Retina (tissue), 1 donor: ENCODE results near the gene TTC31.

Experiments
- DNase-seq: peaks from one replicate; pipeline ENCODE4 v3.0.0-alpha.2; 2016

TTC31 gene

DNA sequence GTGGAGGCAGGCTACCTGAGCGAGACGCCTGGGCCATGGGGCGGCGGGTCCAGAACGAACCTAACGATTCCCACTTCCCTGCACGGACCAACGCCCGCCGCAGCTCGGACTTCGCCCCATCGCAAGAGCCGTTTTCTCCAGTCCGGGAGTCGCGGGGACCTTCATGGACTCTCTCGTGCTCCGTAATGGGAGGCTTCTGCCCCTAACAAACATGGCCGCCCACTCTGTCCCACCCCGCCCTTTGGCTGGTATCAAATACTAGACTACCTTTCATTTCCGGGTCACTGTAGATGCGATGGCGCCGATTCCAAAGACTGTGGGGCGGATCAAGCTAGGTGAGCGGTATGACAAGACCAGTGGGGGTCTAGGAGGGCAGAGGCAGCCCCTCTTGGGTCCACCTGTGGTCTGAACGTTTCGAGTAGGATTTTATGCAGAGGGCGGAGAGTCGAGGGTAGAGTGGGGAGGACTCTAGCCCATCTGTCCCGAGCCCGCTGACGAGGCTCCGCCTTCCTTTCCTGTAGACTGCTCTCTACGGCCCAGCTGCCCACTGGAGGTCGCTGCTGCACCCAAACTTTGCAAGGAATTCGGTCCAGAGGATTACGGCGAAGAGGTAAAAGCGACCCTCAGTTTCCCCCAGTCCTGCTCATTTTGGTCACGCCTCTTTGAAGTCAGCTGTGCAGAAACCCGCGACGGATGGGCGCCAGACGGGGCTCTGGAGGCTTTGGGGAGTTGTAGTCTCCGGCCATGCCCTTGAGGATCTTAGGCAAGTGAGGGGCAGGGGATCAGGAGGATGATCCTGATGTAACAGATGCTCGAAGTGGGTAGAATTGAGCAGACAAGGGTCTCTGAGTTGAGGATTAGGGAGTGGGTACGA, at the start of gene TTC31, which contains the start of gene CCDC142:
TSS of gene TTC31 (plus strand) at position 281 of the 874 bp plus-strand sequence. CDS start at position 296, 15 bp downstream.
TSS of gene CCDC142 (minus strand) at position 198 of the 874 bp plus-strand sequence. CDS start at position 37, 161 bp downstream.
- peak; percentile 99 for DNase-seq

DNA sequence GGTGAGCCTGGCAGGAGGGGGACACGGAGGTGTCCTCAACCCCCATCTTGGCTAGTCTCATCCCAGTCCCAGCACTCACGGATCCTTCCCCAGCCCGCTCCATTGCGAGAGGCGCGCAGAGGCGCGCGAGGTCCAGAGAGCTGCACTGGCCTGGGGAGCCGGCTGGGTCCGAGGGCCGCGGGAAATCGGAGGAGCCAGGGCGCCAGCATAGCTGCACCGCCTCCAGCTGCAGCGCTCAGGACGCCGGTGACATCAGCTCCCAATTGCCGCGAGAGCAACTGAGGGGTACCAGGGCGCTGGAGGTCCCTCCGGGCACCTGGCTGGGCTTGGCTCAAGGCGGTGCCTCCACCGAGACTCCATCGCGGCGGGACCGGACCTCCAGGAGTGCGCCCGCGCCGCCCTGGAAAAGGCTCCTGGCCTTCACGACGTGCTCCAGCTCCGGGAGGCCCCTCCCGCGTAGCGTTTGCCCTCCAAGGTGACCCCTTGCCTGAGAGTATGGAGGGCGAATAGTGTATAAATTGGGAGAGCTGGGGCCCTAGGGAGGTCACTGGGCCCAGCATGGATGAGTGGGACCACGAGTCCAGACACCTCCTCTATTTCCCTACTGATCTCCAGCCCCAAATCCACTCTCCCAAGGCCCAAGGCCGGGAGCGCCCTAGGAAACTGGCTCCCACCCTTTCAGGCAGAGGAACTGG, 46.6 kb upstream of the TTC31 start:
- DNase-seq, result peak; percentile 45

DNA sequence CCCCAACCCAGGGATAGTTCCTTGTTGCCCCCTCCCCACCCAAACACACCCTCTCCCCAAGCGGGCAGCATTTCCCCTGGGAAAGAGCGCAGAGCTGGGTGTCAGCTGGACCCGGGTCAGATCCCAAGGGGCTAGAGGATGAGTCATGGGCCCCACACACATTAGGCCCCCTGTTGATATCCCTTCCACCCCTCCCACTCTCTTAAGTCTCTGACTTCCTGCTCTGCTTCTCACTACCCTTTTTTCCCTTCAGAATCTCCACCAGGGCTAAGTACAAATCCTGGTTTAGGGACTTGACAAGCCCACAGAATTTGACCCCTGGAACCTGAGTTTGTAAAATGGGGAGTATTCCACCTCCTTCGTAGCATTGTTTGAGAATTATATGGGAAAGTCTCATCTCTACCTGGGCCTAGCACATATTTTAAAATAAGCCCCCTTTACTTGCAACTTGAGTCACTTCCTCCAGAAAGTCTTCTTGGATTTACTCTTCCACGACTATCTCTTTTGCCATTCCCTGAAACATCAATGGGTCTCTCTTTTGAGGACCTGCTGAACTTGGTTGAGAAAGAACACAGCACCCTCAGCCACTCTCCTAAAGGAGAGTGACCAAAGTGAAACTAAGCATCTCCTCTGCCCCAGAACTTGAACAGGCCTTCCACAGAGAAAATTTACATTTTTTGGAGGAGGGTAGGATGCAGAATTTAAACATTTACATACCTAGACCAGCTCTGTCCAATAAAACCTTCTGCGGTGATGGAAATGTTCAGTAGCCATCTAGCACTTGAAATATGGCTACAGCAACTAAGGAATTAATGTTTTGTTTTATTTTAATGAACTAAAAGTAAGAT, 45.8 kb upstream of the TTC31 start:
- no peak for DNase-seq

DNA sequence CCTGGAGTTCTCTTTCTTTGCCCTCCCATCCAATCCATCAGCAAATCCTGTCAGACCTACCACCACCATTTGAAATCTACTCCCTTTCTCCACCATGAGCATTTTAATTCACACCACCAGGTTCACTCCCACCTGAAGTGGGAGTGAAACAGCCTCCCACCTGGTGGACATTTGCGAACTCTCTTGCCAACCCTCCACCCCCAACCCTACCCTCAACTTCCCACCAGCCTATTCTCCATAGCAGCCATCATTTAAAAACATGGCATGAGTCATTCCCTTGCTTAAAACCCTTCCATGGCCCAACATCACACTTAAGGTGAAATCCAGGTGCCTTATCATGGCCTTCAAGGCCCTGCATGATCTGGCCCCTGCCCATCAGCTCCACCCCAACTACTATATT, 44.6 kb upstream of the TTC31 start:
- DNase-seq, result no peak

DNA sequence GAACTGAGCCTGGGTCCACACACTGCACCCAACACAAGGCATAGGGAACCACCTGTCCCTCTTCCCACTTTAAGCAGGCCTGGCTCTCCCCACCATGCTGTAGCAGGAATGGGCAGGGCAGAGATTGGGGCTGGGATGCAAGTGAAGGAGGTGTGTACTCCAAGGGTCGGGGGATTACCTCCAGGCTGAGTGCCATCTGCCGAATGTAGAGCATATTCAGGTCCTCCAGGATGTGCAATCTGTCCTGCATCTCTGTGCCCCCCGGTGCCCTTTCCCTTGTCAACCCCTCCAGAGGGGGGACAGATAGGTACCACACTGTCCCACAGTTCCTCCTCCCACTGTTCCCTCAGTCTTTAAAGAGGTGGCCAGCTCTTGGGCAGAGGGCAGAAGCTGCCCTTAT, 43.5 kb upstream of the TTC31 start:
- no peak for DNase-seq

DNA sequence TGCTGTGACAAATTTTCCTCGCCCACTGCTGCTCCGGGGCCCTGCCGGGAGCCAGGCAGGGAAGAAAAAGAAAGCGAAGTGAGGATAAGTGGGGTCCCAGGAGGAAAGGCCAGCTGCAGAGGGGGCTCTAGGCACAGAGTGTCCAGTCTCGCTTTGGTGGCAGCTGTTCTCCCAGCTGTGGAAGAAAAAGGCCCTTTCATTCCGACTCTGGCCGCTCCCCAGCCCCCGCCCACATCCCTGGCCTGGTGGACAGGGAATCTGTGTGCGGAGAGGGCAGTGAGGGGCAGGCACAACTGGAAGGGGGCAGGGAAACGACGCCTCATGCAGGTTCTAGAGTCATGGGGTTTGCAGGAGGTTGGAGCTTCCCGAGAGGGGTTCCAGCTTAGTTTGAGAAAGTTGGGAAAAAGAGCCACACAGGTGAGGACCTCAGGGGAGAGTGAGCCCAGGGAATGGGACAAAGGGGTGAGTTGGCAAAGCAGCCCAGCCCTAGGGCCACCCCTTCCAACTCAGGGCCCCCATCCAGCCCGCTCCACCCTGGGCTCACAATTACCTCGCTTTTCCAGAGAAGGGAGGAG, 43.0 kb upstream of the TTC31 start:
- no peak for DNase-seq

DNA sequence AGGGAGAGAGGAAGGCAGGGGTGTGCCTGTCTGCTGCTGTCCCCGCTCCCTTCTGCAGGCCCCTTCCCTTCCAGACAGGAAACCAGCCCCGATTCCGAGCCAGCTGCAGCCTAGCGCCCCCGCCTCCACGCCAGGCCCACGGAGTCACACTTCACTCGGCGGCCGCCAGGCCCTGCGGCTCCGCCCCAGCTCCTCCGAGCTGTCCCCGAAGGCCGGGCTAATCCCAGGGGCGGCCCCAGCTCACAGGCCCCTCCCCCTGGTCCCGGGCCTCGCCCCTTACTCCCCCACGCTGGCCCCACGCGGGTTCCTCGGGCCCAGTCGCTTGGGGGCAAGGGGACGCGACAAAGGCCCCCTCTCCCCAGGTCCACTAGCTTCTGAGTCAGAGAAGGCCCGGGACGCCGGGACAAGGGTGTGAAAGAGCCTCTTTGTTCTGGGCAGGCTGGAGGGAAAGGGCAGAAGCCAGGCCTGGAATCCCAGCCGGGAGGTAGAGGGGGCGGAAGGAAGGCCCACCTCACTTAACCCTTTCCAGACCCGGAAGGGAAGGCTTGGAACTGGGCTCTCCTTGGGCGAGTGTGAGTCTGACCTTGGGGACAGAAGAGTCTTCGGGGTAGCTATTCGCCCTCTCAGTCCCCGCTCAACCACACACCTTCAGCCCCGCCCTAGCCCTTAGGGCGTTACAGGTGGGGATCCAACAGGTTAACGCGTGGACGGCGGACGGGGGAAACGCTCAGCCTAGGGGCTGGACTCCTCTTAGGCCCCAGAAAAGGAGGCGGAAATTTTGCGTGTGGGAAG, 42.3 kb upstream of the TTC31 start:
- DNase-seq, result peak; percentile 91

DNA sequence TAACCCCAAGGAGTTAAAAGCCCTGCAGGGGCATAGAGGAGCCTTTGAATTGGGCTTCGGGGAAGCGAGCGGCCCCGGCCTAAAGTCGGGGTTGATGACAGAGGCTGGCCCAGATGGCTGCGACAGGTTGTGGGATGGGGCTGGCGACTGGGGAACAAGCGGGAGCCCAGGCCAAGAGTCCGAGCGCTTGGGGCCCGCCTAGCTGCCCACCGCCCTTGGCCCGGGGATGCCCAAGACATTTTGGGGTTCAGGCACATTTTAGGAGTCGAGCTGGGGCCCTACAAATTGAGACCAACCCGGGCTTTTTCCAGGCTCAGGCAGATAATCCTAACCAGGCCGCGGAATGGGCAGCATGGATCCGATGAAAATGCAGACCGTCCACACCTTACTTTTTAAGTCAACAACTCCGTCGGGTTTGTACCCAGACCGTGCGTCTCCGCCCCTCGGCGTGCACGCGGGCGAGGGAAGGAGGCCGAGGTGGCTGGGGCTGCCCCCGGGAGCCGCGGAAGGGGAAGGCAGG, 41.7 kb upstream of the TTC31 start:
- no peak for DNase-seq

DNA sequence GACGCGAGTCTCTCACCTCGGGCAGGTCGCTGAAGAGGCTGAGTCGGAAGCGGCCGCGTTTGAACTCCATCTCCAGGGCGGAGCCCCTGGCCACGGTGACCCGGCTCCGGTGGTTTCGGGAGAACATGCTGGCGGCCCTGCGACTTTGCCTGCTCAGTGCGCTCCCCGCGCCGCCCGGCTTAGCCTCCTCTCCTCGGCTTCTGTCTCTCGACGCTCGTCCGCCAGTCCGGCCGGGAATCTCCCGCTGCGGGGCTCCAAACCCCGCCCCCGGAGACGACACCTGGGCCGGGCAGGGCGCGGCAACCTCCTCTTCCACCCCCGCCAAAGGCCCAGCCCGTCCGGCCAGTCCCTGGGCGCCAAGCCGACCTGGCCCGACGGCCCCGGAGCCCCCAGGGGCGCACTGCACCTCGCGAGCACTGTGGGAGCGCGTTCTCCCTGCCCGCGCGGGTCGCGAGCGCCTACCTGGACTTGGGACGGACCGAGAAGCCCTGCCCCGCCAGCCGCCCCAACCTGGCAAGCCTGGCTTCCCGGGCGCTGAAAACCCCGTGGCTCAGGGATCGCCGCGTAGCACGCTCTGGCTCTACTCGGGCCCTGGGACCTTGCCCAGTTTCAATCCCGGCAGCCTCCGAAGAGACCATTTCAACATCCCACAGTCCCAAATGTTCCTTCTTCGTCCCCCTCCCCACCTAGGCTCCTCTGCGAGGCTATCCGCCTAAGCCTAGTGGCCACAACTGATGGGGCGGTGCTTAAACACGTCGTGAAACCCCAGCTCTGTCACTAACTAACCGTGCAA, 41.0 kb upstream of the TTC31 start, which contains the start of gene RTKN:
TSS of gene RTKN (minus strand) at position 248 of the 793 bp plus-strand sequence. CDS start at position 127, 121 bp downstream.
- peak; percentile 63 for DNase-seq

DNA sequence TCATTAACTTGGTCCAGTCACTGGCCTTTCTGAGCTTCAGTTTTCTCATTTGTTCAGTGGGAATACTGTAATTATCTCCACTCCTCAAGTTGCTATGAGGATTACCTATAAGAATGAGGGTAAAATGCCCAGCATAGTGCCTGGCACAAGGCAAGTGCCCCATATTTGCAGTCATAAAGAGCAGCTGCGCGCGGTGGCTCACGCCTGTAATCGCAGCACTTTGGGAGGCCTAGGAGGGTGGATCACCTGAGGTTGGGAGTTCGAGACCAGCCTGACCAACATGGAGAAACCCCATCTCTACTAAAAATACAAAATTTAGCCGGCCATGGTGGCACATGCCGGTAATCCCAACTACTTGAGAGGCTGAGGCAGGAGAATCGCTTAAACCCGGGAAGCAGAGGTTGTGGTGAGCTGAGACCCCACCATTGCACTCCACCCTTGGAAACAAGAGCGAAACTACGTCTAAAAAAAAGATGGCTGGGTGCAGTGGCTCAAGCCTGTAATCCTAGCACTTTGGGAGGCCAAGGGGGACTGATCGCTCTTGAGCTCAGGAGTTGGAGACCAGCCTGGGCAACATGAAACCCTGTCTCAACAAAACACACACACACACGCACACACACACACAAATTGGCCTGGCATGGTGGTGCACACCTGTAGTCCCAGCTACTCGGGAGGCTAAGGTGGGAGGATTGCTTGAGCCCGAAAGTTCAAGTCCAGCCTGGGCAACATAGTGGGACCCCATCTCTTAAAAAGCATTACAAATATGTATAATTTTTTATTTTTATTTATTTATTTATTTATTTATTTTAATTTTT, 40.2 kb upstream of the TTC31 start:
- DNase-seq, result peak; percentile 34

DNA sequence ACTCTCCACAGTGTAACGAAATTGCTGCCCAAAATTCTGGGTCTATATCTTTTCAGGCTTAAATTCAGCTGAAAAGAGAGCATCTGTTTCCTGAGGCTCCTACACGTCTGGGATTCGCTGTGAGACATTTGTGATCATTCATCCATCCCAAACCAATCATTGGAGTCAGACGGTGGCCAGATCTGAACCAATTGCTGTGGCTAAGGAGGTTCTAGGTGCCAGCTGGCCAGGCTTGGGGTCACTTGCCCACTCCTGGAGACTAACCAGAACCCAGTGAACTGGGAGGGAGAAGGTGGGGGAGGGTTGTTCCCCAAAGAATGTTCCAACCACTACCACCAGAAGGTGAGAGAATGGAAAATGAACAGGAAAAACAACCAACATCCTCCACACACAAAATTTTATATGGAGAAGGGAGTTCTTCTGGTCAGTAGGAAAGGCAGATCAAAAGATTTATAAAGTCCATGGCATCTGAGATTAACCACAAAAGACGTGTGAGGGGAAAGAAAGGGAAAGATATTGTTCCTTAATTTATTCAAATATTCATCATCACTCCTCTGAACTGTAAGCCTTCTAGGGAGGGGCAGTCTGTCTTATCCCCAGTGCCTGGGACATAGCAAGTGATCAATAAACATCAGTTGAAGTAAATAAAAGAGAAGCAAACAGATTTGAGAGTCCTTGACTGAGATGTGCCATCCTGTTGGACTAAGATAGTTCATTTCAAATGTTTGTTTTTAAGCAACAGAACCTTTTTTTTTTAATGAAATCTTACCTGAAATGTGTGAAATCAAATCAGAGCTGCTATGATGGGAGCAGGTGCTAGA, 38.2 kb upstream of the TTC31 start:
- no peak for DNase-seq

DNA sequence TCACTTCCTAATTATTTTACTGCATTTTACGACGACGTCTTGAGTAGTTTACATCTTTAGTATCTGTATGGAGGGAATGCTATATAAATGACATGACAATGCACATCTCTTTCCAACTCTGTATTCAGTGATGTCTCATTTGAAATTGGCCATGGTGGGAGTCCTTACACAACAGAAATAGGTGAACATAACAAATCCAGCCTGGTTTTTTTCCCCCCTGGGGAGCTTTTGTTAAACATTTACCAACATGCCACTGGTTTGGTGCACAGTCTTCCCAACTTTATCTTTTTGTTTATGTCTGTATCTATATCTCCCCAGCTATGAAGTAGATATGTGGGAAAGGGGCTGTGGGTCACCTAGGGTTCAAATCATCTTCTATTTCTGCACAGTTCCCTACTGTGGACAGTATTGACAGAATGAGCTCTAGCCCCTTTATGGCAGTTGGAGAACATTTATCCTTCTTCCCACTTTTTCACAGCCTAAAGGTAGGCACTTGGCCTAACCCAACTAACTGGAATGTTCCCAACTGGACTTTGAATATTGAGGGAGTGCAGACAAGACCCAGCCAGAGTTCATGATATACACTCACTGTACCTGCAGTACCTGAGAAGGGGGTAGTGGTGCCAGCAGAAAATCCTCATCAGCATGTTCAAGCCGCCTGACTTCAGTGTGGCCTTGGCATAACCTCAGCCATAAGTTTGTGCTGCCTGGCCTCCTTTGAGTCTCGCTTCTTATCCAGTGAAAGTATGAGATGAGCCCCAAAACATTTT, 35.5 kb upstream of the TTC31 start:
- DNase-seq, result no peak

DNA sequence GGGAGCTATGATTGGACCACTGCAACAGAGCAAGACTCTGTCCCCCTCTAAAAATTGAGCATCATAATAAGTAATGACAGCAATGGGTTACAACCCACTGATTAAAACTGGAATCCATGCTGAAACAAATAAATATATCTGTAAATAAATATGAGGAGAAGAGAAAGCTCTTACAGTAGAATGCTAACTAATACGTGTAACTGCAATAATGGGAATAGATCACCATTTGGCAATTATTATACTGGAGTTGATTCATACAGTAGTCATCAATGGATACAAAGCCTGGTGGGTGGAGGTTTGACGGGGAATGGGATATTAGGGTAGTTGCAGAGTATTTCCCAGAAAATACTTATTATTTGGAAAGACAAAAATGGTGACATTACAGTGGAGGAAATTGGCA, 34.1 kb upstream of the TTC31 start:
- DNase-seq, result no peak

DNA sequence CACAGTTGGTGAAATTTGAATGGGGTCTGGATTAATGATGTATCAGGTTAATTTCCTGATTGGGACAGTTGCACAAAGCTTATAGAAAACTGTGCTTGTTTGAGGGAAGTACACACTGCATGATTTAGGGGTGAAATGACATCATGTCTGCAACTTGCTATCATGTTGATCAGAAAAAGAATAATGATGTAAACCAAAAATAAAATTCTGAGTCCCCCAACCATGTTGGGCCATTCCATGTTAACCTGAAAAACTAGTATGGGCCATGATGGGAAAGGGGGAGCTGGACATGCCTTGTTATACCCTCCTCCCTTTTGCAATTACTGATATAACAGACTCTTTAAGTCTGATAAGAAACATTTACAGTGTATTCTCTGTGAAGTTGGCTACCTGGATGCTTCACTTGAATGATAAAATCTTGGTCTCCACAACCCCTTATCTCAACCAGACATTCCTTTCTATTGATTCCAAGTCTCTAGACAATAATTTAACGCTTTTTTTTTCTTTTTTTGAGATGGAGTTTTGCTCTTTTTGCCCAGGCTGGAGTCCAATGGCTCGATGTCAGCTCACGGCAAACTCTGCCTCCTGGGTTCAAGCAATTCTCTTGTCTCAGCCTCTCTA, 32.2 kb upstream of the TTC31 start:
- no peak for DNase-seq

DNA sequence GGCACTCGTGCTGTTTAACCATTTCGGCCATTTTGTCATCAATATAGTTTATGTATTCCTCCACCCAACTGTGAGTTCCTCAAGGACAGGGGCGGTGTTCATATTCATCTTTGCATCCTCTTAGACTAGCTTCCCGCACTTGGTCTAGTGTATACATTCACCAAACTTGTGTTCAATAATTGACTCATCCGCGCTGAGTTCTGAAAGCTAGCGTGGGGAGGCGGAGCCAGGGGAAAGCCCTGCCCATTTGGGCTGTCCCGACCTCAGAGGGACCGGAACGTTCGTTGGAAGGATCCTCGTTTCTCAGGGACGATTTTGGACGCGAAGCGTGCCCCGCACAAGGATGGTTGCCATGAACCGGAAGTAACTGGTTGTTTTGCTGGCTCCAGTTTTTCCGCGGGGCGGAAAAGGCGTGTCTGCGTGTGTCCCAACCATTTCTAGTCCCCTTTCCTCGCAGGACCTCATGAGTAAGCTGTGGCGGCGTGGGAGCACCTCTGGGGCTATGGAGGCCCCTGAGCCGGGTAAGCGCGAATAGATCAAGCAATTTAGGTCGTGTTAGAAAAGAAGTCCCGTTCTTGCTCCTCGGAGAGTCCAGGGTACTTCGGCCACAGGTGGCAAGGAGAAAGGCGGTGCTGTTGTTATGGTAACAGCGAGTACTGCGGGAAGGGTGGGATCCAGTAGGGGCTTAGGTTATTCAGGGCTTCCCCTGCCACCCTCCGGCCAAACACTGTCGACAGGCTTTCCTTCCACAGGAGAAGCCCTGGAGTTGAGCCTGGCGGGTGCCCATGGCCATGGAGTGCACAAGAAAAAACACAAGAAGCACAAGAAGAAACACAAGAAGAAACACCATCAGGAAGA, 28.0 kb upstream of the TTC31 start, which contains the start of gene INO80B:
TSS of gene INO80B (plus strand) at position 434 of the 858 bp plus-strand sequence. CDS start at position 464, 30 bp downstream.
- peak; percentile 99 for DNase-seq

DNA sequence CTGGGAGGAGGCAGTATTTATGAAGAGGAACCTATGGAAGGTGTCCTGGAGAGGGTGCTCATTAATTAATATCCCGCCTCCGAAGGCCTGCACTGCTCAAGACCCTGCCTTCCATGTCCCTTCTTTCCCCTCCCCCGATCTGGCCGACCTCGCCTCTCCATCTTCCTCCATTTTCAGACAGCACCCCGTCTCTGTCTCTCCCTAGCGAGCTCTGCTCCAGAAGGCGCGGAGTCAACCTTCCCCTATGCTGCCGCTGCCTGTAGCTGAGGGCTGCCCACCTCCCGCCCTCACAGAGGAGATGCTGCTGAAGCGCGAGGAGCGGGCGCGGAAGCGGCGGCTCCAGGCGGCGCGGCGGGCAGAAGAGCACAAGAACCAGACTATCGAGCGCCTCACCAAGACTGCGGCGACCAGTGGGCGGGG, 25.7 kb upstream of the TTC31 start:
- peak; percentile 64 for DNase-seq
